Measurements from ENCODE around the gene TES.
A peak's percentile ranks its signal among the peaks of the same experiment; 100 is the strongest.

Gene TES, protein sequence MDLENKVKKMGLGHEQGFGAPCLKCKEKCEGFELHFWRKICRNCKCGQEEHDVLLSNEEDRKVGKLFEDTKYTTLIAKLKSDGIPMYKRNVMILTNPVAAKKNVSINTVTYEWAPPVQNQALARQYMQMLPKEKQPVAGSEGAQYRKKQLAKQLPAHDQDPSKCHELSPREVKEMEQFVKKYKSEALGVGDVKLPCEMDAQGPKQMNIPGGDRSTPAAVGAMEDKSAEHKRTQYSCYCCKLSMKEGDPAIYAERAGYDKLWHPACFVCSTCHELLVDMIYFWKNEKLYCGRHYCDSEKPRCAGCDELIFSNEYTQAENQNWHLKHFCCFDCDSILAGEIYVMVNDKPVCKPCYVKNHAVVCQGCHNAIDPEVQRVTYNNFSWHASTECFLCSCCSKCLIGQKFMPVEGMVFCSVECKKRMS

DNA sequence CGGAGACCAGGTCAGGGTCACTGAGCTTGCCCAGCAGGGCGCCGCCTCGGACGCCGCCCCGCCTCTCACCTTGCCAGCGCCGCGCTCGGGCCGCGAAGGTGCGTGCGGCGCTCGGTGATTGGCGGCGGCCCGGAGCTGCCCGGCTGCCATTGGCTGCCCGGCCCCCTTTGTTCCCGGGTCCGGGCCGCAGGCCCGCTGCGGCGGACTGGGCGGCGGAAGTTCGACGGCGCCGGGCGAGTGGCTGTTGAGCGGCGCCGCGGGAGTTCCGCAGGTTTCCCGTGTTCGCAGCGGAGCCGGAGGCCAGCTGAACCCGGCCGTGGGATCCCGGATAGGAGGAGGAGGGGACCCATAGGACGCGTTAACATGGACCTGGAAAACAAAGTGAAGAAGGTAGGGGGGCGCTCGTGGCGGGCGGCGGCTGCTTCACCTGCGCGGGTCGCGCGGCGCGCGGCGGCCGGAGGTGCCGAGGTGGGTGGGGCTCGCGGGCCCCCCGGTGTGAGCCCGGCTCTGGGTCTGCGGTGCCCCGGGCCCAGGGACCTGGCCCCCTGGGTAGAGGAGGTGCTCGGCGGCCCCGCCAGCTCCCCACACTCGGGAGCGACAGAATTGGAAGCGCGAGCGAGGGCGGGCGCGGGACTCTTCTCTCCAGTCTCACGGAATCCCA is at the start of gene TES:
Gene TES (plus strand): TSS at position 195 of the 661 bp plus-strand sequence. CDS start 169 bp downstream, at position 364.
- peak within 1 kb of the TSS; percentile 96 for H3K4me3 Mint-ChIP-seq
- H3K36me3 Mint-ChIP-seq, result peaks cover 30% of the 10 kb centered on the region
- peaks cover 52% of the 10 kb centered on the region for H3K4me1 Mint-ChIP-seq
- H3K27me3 Mint-ChIP-seq, result no peaks in the 10 kb centered on the region
- H3K27ac Mint-ChIP-seq, result peak within 1 kb of the TSS; percentile 96
- peak; percentile 76 for DNase-seq
- peaks cover 5% of the 10 kb centered on the region for H3K9me3 Mint-ChIP-seq
- CTCF ChIA-PET, result interaction anchor here (1.1 to 2.0 kb wide), 7 partner anchors 23 to 381 kb away, joined by 3 to 10 read pairs (median 3); no protein-coding TSS in a partner anchor

DNA sequence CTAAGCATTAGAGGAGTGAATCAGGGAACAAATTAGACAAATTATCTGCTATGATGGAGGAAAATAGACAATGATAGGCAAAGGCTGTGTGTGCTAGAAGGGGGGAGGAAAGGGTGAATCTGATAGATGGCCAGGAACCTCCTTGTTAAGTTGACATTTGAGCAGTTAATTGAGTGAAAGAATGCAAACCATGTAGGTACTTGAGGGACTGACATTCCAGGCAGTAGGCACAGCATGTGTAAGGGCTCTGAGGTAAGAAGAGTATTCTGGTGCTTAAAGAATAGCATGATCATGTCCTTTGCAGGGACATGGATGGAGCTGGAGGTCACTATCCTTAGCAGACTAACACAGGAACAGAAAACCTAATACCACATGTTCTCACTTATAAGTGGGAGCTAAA is 48.6 kb upstream of the TES start:
- H3K4me3 Mint-ChIP-seq, result no peak overlapping the region
- peaks cover 5% of the 10 kb centered on the region for H3K4me1 Mint-ChIP-seq
- peaks cover 27% of the 10 kb centered on the region for H3K27me3 Mint-ChIP-seq
- no peaks in the 10 kb centered on the region for H3K9me3 Mint-ChIP-seq
- CTCF ChIA-PET, result interaction anchor here (1.3 to 3.1 kb wide), 2 partner anchors 11 to 365 kb away, joined by 3 to 18 read pairs; no protein-coding TSS in a partner anchor
- no peak overlapping the region for H3K27ac Mint-ChIP-seq
- no peaks in the 10 kb centered on the region for H3K36me3 Mint-ChIP-seq
- no peak for DNase-seq

- H3K27me3 Mint-ChIP-seq, result peaks cover 28% of the 10 kb centered on the region
- DNase-seq, result no peak
- no peak overlapping the region for H3K4me3 Mint-ChIP-seq
- H3K9me3 Mint-ChIP-seq, result no peaks in the 10 kb centered on the region
- peaks cover 9% of the 10 kb centered on the region for H3K4me1 Mint-ChIP-seq
- no peak overlapping the region for H3K27ac Mint-ChIP-seq
- CTCF ChIA-PET, result interaction anchor here (1.3 to 3.1 kb wide), 3 partner anchors 10 to 364 kb away, joined by 3 to 18 read pairs (median 6); no protein-coding TSS in a partner anchor
- no peaks in the 10 kb centered on the region for H3K36me3 Mint-ChIP-seq
Observed at GRCh38 chr7:116162254-116162653, 48.1 kb upstream of the TES start.

- Mint-ChIP-seq H3K27me3 (peaks cover 27% of the 10 kb centered on the region), H3K27ac (no peak overlapping the region), H3K9me3 (no peaks in the 10 kb centered on the region), H3K4me1 (peaks cover 12% of the 10 kb centered on the region), H3K36me3 (no peaks in the 10 kb centered on the region), H3K4me3 (no peak overlapping the region)
- CTCF ChIA-PET, result interaction anchor here (0.9 to 3.1 kb wide), 6 partner anchors 9 to 364 kb away, joined by 3 to 18 read pairs (median 4); no protein-coding TSS in a partner anchor
- DNase-seq, result no peak
Observed at GRCh38 chr7:116162992-116163391, 47.3 kb upstream of the TES start.

DNA sequence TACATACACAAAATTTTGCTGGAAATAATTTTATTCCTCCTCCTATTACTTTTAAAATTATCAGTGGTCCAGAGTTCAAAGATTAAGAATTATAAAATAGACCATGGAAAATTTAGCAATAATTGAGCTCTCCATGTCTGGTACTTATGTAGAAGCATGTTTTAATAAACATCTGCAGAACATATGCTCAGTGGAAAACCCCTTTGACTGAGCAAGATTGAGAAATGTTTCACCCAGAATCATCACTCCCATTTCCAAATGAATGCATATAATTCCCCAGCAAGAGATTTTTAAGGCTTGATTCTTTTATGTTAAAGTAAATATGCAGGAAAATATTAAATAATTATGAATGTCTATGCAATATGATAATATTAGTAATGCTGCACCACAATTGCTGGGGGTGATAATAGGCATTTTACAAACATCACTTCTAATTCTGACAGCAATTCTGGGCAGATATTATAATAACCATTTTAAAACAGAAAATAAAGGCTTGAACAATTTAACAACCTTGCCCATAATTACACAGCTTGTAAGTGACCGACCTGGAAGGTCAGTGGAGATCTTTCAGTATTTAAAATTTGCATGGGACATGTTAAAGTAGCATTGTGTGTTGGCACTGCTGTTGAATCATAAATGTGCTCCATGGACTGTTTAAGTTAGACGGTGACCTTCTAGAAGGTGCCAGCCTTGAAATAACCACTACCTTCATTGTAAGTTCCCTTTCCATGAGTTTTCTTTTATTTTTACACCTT is 45.6 kb upstream of the TES start:
- Mint-ChIP-seq H3K4me3 (no peak overlapping the region), H3K36me3 (no peaks in the 10 kb centered on the region), H3K27me3 (peaks cover 27% of the 10 kb centered on the region), H3K27ac (no peak overlapping the region), H3K9me3 (no peaks in the 10 kb centered on the region), H3K4me1 (peaks cover 21% of the 10 kb centered on the region)
- CTCF ChIA-PET, result interaction anchor here (3.1 kb wide), 1 partner anchor 8 kb away, joined by 18 read pairs; no protein-coding TSS in a partner anchor
- no peak for DNase-seq

GRCh38 chr7:116165717-116166116 is 44.6 kb upstream of the TES start:
- Mint-ChIP-seq H3K4me3 (no peak overlapping the region), H3K4me1 (peaks cover 21% of the 10 kb centered on the region), H3K27ac (no peak overlapping the region), H3K9me3 (no peaks in the 10 kb centered on the region), H3K27me3 (peaks cover 23% of the 10 kb centered on the region), H3K36me3 (no peaks in the 10 kb centered on the region)
- CTCF ChIA-PET, result interaction anchor here (0.9 to 4.5 kb wide), 8 partner anchors 10 to 361 kb away, joined by 3 to 20 read pairs (median 6); no protein-coding TSS in a partner anchor
- no peak for DNase-seq

DNA sequence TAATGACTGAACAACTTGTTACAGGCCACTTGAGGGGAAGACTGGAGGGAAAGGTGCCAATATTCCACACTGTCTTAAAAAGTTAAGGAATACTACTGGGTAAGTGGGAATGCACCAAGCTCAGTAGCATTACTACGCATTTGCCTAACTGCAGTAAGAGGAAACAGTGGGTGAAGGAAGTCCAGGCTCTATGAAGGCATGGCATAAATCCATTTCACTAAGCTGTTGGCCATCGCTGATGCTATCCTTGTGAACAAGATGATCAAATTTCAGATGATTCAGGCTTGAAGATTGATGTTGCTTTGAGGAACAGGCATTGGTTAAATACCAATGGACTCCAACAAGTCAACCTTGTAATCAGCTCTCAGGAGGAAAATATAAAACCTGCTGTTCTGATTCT is 44.2 kb upstream of the TES start:
- H3K4me1 Mint-ChIP-seq, result peaks cover 21% of the 10 kb centered on the region
- H3K27ac Mint-ChIP-seq, result no peak overlapping the region
- CTCF ChIA-PET, result interaction anchor here (0.9 to 4.5 kb wide), 14 partner anchors 10 to 425 kb away, joined by 3 to 20 read pairs (median 5); no protein-coding TSS in a partner anchor
- no peaks in the 10 kb centered on the region for H3K9me3 Mint-ChIP-seq
- H3K4me3 Mint-ChIP-seq, result no peak overlapping the region
- H3K27me3 Mint-ChIP-seq, result peaks cover 25% of the 10 kb centered on the region
- no peak for DNase-seq
- H3K36me3 Mint-ChIP-seq, result no peaks in the 10 kb centered on the region

GRCh38 chr7:116167177-116167576 is 43.2 kb upstream of the TES start:
- no peaks in the 10 kb centered on the region for H3K9me3 Mint-ChIP-seq
- no peaks in the 10 kb centered on the region for H3K36me3 Mint-ChIP-seq
- peaks cover 31% of the 10 kb centered on the region for H3K27me3 Mint-ChIP-seq
- peak; percentile 63 for DNase-seq
- peaks cover 21% of the 10 kb centered on the region for H3K4me1 Mint-ChIP-seq
- no peak overlapping the region for H3K27ac Mint-ChIP-seq
- H3K4me3 Mint-ChIP-seq, result no peak overlapping the region
- CTCF ChIA-PET, result interaction anchor here (0.6 to 4.5 kb wide), 15 partner anchors 10 to 1164 kb away, joined by 3 to 20 read pairs (median 4); partner anchors contain the start of gene TES

- peaks cover 21% of the 10 kb centered on the region for H3K4me1 Mint-ChIP-seq
- H3K4me3 Mint-ChIP-seq, result no peak overlapping the region
- CTCF ChIA-PET, result interaction anchor here (0.6 to 4.5 kb wide), 6 partner anchors 11 to 419 kb away, joined by 3 to 27 read pairs (median 8); no protein-coding TSS in a partner anchor
- no peak for DNase-seq
- H3K27ac Mint-ChIP-seq, result no peak overlapping the region
- no peaks in the 10 kb centered on the region for H3K9me3 Mint-ChIP-seq
- peaks cover 36% of the 10 kb centered on the region for H3K27me3 Mint-ChIP-seq
- H3K36me3 Mint-ChIP-seq, result no peaks in the 10 kb centered on the region
Observed at GRCh38 chr7:116169060-116169459, 41.3 kb upstream of the TES start.

GRCh38 chr7:116170180-116170579 is 40.2 kb upstream of the TES start:
- H3K27ac Mint-ChIP-seq, result no peak overlapping the region
- no peaks in the 10 kb centered on the region for H3K9me3 Mint-ChIP-seq
- no peak overlapping the region for H3K4me3 Mint-ChIP-seq
- peaks cover 21% of the 10 kb centered on the region for H3K4me1 Mint-ChIP-seq
- CTCF ChIA-PET, result interaction anchor here (1.1 to 4.5 kb wide), 8 partner anchors 7 to 418 kb away, joined by 3 to 27 read pairs (median 11); no protein-coding TSS in a partner anchor
- peaks cover 35% of the 10 kb centered on the region for H3K27me3 Mint-ChIP-seq
- H3K36me3 Mint-ChIP-seq, result no peaks in the 10 kb centered on the region
- no peak for DNase-seq

DNA sequence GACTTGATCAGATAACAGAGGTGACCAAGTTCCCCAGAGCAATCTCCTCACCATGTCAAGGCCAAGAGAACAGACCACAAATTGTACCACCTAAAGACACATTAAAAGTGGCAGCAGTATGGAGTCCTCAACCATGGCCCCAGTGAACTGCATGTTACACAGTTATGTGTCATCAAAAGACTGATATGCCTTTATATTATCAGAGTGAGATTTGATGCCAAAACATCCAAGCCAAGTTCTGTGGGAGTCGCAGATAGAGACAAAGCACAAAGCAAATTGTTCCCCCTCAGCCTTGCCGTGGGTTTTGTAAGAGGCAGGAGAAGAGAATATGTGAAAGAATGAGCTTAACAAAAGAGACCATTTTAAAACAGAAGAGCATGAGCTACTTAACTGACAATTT is 39.2 kb upstream of the TES start:
- H3K27me3 Mint-ChIP-seq, result peaks cover 35% of the 10 kb centered on the region
- H3K4me1 Mint-ChIP-seq, result peaks cover 21% of the 10 kb centered on the region
- no peak overlapping the region for H3K4me3 Mint-ChIP-seq
- no peak overlapping the region for H3K27ac Mint-ChIP-seq
- CTCF ChIA-PET, result interaction anchor here (0.9 to 4.4 kb wide), 10 partner anchors 8 to 420 kb away, joined by 3 to 27 read pairs (median 8); no protein-coding TSS in a partner anchor
- H3K9me3 Mint-ChIP-seq, result no peaks in the 10 kb centered on the region
- H3K36me3 Mint-ChIP-seq, result no peaks in the 10 kb centered on the region
- no peak for DNase-seq

GRCh38 chr7:116172353-116172752 is 38.0 kb upstream of the TES start:
- H3K36me3 Mint-ChIP-seq, result no peaks in the 10 kb centered on the region
- peaks cover 24% of the 10 kb centered on the region for H3K27me3 Mint-ChIP-seq
- no peak overlapping the region for H3K27ac Mint-ChIP-seq
- no peaks in the 10 kb centered on the region for H3K9me3 Mint-ChIP-seq
- H3K4me1 Mint-ChIP-seq, result peaks cover 11% of the 10 kb centered on the region
- H3K4me3 Mint-ChIP-seq, result no peak overlapping the region
- DNase-seq, result no peak
- CTCF ChIA-PET, result interaction anchor here (0.7 to 4.4 kb wide), 8 partner anchors 9 to 419 kb away, joined by 3 to 27 read pairs (median 8); no protein-coding TSS in a partner anchor
